Activated CD4-positive, alpha-beta T cell treated with anti-CD3 and anti-CD28 coated beads, Interleukin-10, Interleukin-2, amounts not matched to agents 100 ng/mL and 50 ng/mL, durations not matched to agents 16 hours and 8 hours (primary cell): ENCODE data around the gene GNAS-AS1.

Source experiments
- DNase-seq: peaks from one replicate; pipeline ENCODE4 v3.0.0-alpha.2; 2020

GNAS-AS1 gene

GRCh38 chr20:58850693-58851174 is at the start of gene GNAS-AS1:
Gene GNAS-AS1 (minus strand): TSS chr20:58850902.
- DNase-seq: peak; percentile 89

- no peak for DNase-seq
These were observed 49.7 kb upstream of the GNAS-AS1 start for GRCh38 chr20:58900397-58900796.

- DNase-seq: no peak
These were observed 48.8 kb upstream of the GNAS-AS1 start for GRCh38 chr20:58899512-58899911.

- DNase-seq: no peak
These were observed 48.1 kb upstream of the GNAS-AS1 start for GRCh38 chr20:58898629-58899408.

- no peak for DNase-seq
These were observed 46.8 kb upstream of the GNAS-AS1 start for GRCh38 chr20:58897488-58897887.

- no peak for DNase-seq
These were observed 46.1 kb upstream of the GNAS-AS1 start for GRCh38 chr20:58896820-58897219.

GRCh38 chr20:58895448-58896180 is 44.9 kb upstream of the GNAS-AS1 start:
- no peak for DNase-seq

GRCh38 chr20:58894652-58895447 is 44.1 kb upstream of the GNAS-AS1 start:
- no peak for DNase-seq

GRCh38 chr20:58893355-58894120 is 42.8 kb upstream of the GNAS-AS1 start:
- peak; percentile 76 for DNase-seq

GRCh38 chr20:58892932-58893224 is 42.2 kb upstream of the GNAS-AS1 start:
- no peak for DNase-seq

GRCh38 chr20:58892141-58892931 is 41.6 kb upstream of the GNAS-AS1 start:
- peak; percentile 80 for DNase-seq

GRCh38 chr20:58891718-58892140 is 41.0 kb upstream of the GNAS-AS1 start:
- DNase-seq: peak; percentile 38

- DNase-seq: peak; percentile 73
These were observed 40.5 kb upstream of the GNAS-AS1 start for GRCh38 chr20:58891086-58891717.

GRCh38 chr20:58890518-58891085 is 39.9 kb upstream of the GNAS-AS1 start:
- DNase-seq: peak; percentile 74

- no peak for DNase-seq
These were observed 39.3 kb upstream of the GNAS-AS1 start for GRCh38 chr20:58889798-58890517.

GRCh38 chr20:58889334-58889760 is 38.6 kb upstream of the GNAS-AS1 start:
- no peak for DNase-seq

- DNase-seq: peak; percentile 89
These were observed 38.0 kb upstream of the GNAS-AS1 start for GRCh38 chr20:58888521-58889333.

- DNase-seq: no peak
These were observed 37.4 kb upstream of the GNAS-AS1 start for GRCh38 chr20:58888103-58888502.

- DNase-seq: no peak
These were observed 35.8 kb upstream of the GNAS-AS1 start for GRCh38 chr20:58886546-58886945.
